Measurements from ENCODE around the gene NDUFAF4.

The NDUFAF4 gene

GRCh38 chr6:96878143-96878542 is 19.5 kb downstream of the NDUFAF4 start:
- DNase-seq (ENCODE audit: low read depth), result no peak
- TF ChIP-seq CTCF (conservative IDR thresholded peaks at IDR 0.05; ENCODE audit: low read depth, low read length), result no peak
- no peak overlapping the region for H3K4me3 ChIP-seq (ENCODE audit: low read length)

GRCh38 chr6:96876886-96877545 is 20.7 kb downstream of the NDUFAF4 start:
- TF ChIP-seq CTCF (conservative IDR thresholded peaks at IDR 0.05; ENCODE audit: low read depth, low read length), result no peak
- no peak for DNase-seq (ENCODE audit: low read depth)
- H3K4me3 ChIP-seq (ENCODE audit: low read length), result no peak overlapping the region

- no peak for TF ChIP-seq CTCF (conservative IDR thresholded peaks at IDR 0.05; ENCODE audit: low read depth, low read length)
- H3K4me3 ChIP-seq (ENCODE audit: low read length), result no peak overlapping the region
- DNase-seq (ENCODE audit: low read depth), result no peak
Measured at GRCh38 chr6:96872976-96873375, 24.7 kb downstream of the NDUFAF4 start.

- H3K4me3 ChIP-seq (ENCODE audit: low read length), result no peak overlapping the region
- DNase-seq (ENCODE audit: low read depth), result no peak
- TF ChIP-seq CTCF (conservative IDR thresholded peaks at IDR 0.05; ENCODE audit: low read depth, low read length), result no peak
Measured at GRCh38 chr6:96865055-96865405, 32.7 kb downstream of the NDUFAF4 start.

- no peak for TF ChIP-seq CTCF (conservative IDR thresholded peaks at IDR 0.05; ENCODE audit: low read depth, low read length)
- DNase-seq (ENCODE audit: low read depth), result no peak
- no peak overlapping the region for H3K4me3 ChIP-seq (ENCODE audit: low read length)
Measured at GRCh38 chr6:96864216-96865054, 33.3 kb downstream of the NDUFAF4 start.

GRCh38 chr6:96862560-96862959 is 35.1 kb downstream of the NDUFAF4 start:
- TF ChIP-seq CTCF (conservative IDR thresholded peaks at IDR 0.05; ENCODE audit: low read depth, low read length), result no peak
- no peak overlapping the region for H3K4me3 ChIP-seq (ENCODE audit: low read length)
- DNase-seq (ENCODE audit: low read depth), result no peak

GRCh38 chr6:96861588-96861987 is 36.1 kb downstream of the NDUFAF4 start:
- no peak overlapping the region for H3K4me3 ChIP-seq (ENCODE audit: low read length)
- TF ChIP-seq CTCF (conservative IDR thresholded peaks at IDR 0.05; ENCODE audit: low read depth, low read length), result no peak
- no peak for DNase-seq (ENCODE audit: low read depth)

Data from retinal pigment epithelial cell (primary cell).